H1 (cell line): ENCODE results near the gene RAMP3. TPM values are rescaled to one million over a fixed set of nuclear protein-coding genes. Genes with fewer than 3 reads are reported as not detected.

Experiments used
- CTCF ChIA-PET: fragments of 300-600 bp; sonication (Branson Sonifier 250); formaldehyde crosslinking; loops from one replicate; lab custom pipeline; 2021; ENCODE audit not compliant: partially characterized antibody; lab: Charles Lee
- POLR2A ChIA-PET: fragments of 300-600 bp; sonication (Branson Sonifier 250); formaldehyde crosslinking; loops from one replicate; lab custom pipeline; 2021; ENCODE audit warnings: inconsistent platforms; ENCODE audit not compliant: partially characterized antibody; lab: Charles Lee
- DNase-seq, 2 experiments: peaks; one replicate each; pipeline versions ENCODE4 v3.0.0 to v3.0.0-alpha.2; 2010 to 2022; ENCODE audit warnings: low spot score in 2 of 2, low read depth in 1 of 2, mixed read lengths in 1 of 2
- FAIRE-seq: peaks from 2 replicates; lab custom pipeline; 2011; peaks lifted over from hg19 to GRCh38; lab: Jason Lieb, UNC
- H2AFZ ChIP-seq: 2 replicates; pipeline ENCODE4 v1.8.1; 2012; ENCODE audit warnings: low read length, inconsistent platforms
- H2AK5ac ChIP-seq: 2 replicates; pipeline ENCODE4 v1.6.1; 2013; ENCODE audit warnings: low read depth, low read length
- H2BK120ac ChIP-seq: replicated peaks from 2 replicates; pipeline ENCODE3; 2013; ENCODE audit warnings: low read depth, low read length, inconsistent platforms
- H2BK12ac ChIP-seq: 2 replicates; pipeline ENCODE4 v1.6.1; 2013; ENCODE audit warnings: low read depth, low read length
- H2BK15ac ChIP-seq: 2 replicates; pipeline ENCODE4 v1.6.1; 2013; ENCODE audit warnings: low read length
- H2BK20ac ChIP-seq: 2 replicates; pipeline ENCODE4 v1.6.1; 2013; ENCODE audit warnings: low read length
- H2BK5ac ChIP-seq: 2 replicates; pipeline ENCODE4 v1.6.1; 2013; ENCODE audit warnings: low read depth, low read length
- H3K14ac ChIP-seq: 2 replicates; pipeline ENCODE4 v1.6.1; 2013; ENCODE audit warnings: inconsistent platforms; ENCODE audit not compliant: insufficient read length
- H3K18ac ChIP-seq: 2 replicates; pipeline ENCODE4 v1.6.1; 2013; ENCODE audit warnings: low read length; ENCODE audit errors: extremely low read depth
- H3K23ac ChIP-seq: 2 replicates; pipeline ENCODE4 v1.6.1; 2013; ENCODE audit warnings: inconsistent platforms; ENCODE audit not compliant: insufficient read length
- H3K23me2 ChIP-seq: 2 replicates; pipeline ENCODE4 v1.6.1; 2013; ENCODE audit warnings: low read depth, low read length
- H3K27ac ChIP-seq: 2 replicates; pipeline ENCODE4 v1.6.1; 2011; ENCODE audit warnings: low read depth, low read length, inconsistent platforms
- H3K27me3 ChIP-seq, 4 experiments: replicated peaks in 1 of 4; 1 replicate in 1 of 4; 2 replicates in 3 of 4; pipeline versions ENCODE4 v1.6.1 to v1.8.1; 2011 to 2013; ENCODE audit warnings: low read length in 3 of 4, mild to moderate bottlenecking in 3 of 4, inconsistent platforms in 2 of 4, mixed read lengths in 2 of 4, moderate library complexity in 1 of 4; ENCODE audit not compliant: control insufficient read depth in 3 of 4, insufficient read depth in 3 of 4; ENCODE audit errors: extremely low read depth in 1 of 4
- H3K36me3 ChIP-seq, 4 experiments: 2 replicates each; pipeline versions ENCODE4 v1.6.1 to v1.8.1; 2011 to 2013; ENCODE audit warnings: mild to moderate bottlenecking in 4 of 4, low read length in 3 of 4, moderate library complexity in 2 of 4, control low read depth in 1 of 4, inconsistent platforms in 1 of 4; ENCODE audit not compliant: insufficient read depth in 4 of 4, control insufficient read depth in 2 of 4
- H3K4ac ChIP-seq: replicated peaks from 2 replicates; pipeline ENCODE3; 2013; ENCODE audit warnings: low read length, low read depth, mixed read lengths, inconsistent platforms; ENCODE audit not compliant: insufficient read length
- H3K4me1 ChIP-seq, 4 experiments: replicated peaks in 1 of 4; 1 replicate in 1 of 4; 2 replicates in 3 of 4; pipeline versions ENCODE4 v1.6.1 to v1.8.1; 2011 to 2013; ENCODE audit warnings: low read length in 3 of 4, inconsistent platforms in 2 of 4, mixed read lengths in 1 of 4; ENCODE audit not compliant: insufficient read depth in 4 of 4, control insufficient read depth in 3 of 4
- H3K4me2 ChIP-seq, 2 experiments: 2 replicates each; pipeline versions ENCODE4 v1.6.1 to v1.8.1; 2011 to 2013; ENCODE audit warnings: low read depth in 2 of 2, low read length in 2 of 2, control low read depth in 1 of 2, inconsistent platforms in 1 of 2, mild to moderate bottlenecking in 1 of 2; ENCODE audit not compliant: insufficient read depth in 1 of 2
- H3K4me3 ChIP-seq, 4 experiments: fragments of 200-600, 300-600 bp in 1 of 4; sonication (generic), shearing (Covaris generic), sonication (Bioruptor Twin) in 1 of 4; 2 replicates each; pipeline versions ENCODE4 v1.5.1 to v1.8.1; 2011 to 2016; ENCODE audit warnings: low read length in 4 of 4, low read depth in 3 of 4, control low read depth in 2 of 4, inconsistent platforms in 2 of 4, mild to moderate bottlenecking in 2 of 4, mixed read lengths in 1 of 4, moderate library complexity in 1 of 4; ENCODE audit not compliant: insufficient read depth in 2 of 4; ENCODE audit errors: extremely low read depth in 1 of 4
- H3K56ac ChIP-seq: replicated peaks from 2 replicates; pipeline ENCODE3; 2013; ENCODE audit warnings: low read depth, mild to moderate bottlenecking, mixed read lengths, low read length, inconsistent platforms; ENCODE audit not compliant: insufficient read length
- H3K79me1 ChIP-seq: 2 replicates; pipeline ENCODE4 v1.6.1; 2013; ENCODE audit warnings: low read depth, low read length, control low read depth
- H3K79me2 ChIP-seq, 2 experiments: 2 replicates each; pipeline versions ENCODE4 v1.6.1 to v1.8.1; 2012 to 2013; ENCODE audit warnings: low read length in 2 of 2, mild to moderate bottlenecking in 2 of 2, inconsistent platforms in 1 of 2; ENCODE audit not compliant: insufficient read depth in 2 of 2, control insufficient read depth in 1 of 2
- H3K9ac ChIP-seq, 4 experiments: replicated peaks in 1 of 4; 1 replicate in 1 of 4; 2 replicates in 3 of 4; pipeline versions ENCODE4 v1.6.1 to v1.8.1; 2011 to 2013; ENCODE audit warnings: low read depth in 3 of 4, low read length in 3 of 4, control low read depth in 2 of 4, mild to moderate bottlenecking in 2 of 4, moderate library complexity in 2 of 4, inconsistent platforms in 1 of 4; ENCODE audit errors: extremely low read depth in 1 of 4
- H3K9me3 ChIP-seq, 2 experiments: 2 replicates each; pipeline versions ENCODE4 v1.6.1 to v1.8.1; 2012 to 2013; ENCODE audit warnings: mild to moderate bottlenecking in 2 of 2, moderate library complexity in 2 of 2, control low read depth in 1 of 2, inconsistent platforms in 1 of 2, low read depth in 1 of 2, low read length in 1 of 2, mixed read lengths in 1 of 2; ENCODE audit not compliant: insufficient read depth in 2 of 2
- H4K20me1 ChIP-seq, 2 experiments: replicated peaks in 1 of 2; 2 replicates each; pipeline versions ENCODE3 to v1.8.1; 2011 to 2013; ENCODE audit warnings: inconsistent platforms in 2 of 2, low read length in 2 of 2, mild to moderate bottlenecking in 1 of 2; ENCODE audit not compliant: insufficient read depth in 2 of 2, control insufficient read depth in 1 of 2
- H4K5ac ChIP-seq: 2 replicates; pipeline ENCODE4 v1.6.1; 2013; ENCODE audit warnings: low read length, low read depth, mixed read lengths, inconsistent platforms; ENCODE audit not compliant: insufficient read length
- H4K8ac ChIP-seq: 2 replicates; pipeline ENCODE4 v1.8.0; 2013; ENCODE audit warnings: mild to moderate bottlenecking, moderate library complexity, low read length, inconsistent platforms; ENCODE audit not compliant: insufficient read depth; ENCODE audit errors: extremely low read depth
- H4K91ac ChIP-seq: replicated peaks from 2 replicates; pipeline ENCODE3; 2013; ENCODE audit warnings: low read length, mixed read lengths, inconsistent platforms; ENCODE audit not compliant: insufficient read length
- ATF2 ChIP-seq: IDR thresholded peaks from 2 replicates; pipeline ENCODE4 v1.6.1; 2012; ENCODE audit warnings: low read length, inconsistent platforms
- CBX8 ChIP-seq: fragments of 300-800, 300-1000 bp; sonication (generic); IDR thresholded peaks from 2 replicates; pipeline ENCODE4 v1.7.1; 2016; ENCODE audit warnings: low read depth, low read length, borderline replicate concordance
- CEBPB ChIP-seq: IDR thresholded peaks from 2 replicates; pipeline ENCODE4 v1.6.1; 2012; ENCODE audit warnings: low read depth, low read length
- EZH2 ChIP-seq: fragments of 200-600 bp; sonication (generic); IDR thresholded peaks from 2 replicates; pipeline ENCODE4 v1.7.1; 2012; ENCODE audit warnings: low read depth, mild to moderate bottlenecking, moderate library complexity, low read length, inconsistent platforms; ENCODE audit not compliant: severe bottlenecking
- HDAC6 ChIP-seq: IDR thresholded peaks from one replicate; pipeline ENCODE4 v1.7.1; 2012; ENCODE audit warnings: low read depth, mild to moderate bottlenecking, inconsistent platforms, low read length, moderate library complexity
- KDM4A ChIP-seq: IDR thresholded peaks from one replicate; pipeline ENCODE4 v1.7.1; 2012; ENCODE audit warnings: low read depth, mild to moderate bottlenecking, moderate library complexity, low read length, inconsistent platforms; ENCODE audit not compliant: severe bottlenecking
- KDM5A ChIP-seq: fragments of 200-600 bp; IDR thresholded peaks from 2 replicates; pipeline ENCODE4 v1.7.1; 2012; ENCODE audit warnings: mild to moderate bottlenecking, low read length, inconsistent platforms, mixed read lengths
- PHF8 ChIP-seq: fragments of 200-600 bp; sonication (generic); conservative IDR thresholded peaks from 2 replicates; pipeline ENCODE4 v1.7.1; 2012; ENCODE audit warnings: low read depth, mild to moderate bottlenecking, inconsistent platforms, low read length, moderate library complexity
- POLR2AphosphoS5 ChIP-seq: IDR thresholded peaks from 2 replicates; pipeline ENCODE4 v1.6.1; 2011; ENCODE audit warnings: low read depth, low read length
- RBBP5 ChIP-seq: IDR thresholded peaks from 2 replicates; pipeline ENCODE4 v1.7.1; 2012; ENCODE audit warnings: low read depth, mild to moderate bottlenecking, inconsistent platforms, low read length, moderate library complexity, borderline replicate concordance
- WGBS, 2 experiments: shearing (Covaris generic) in 1 of 2; methylation state at CpG; one replicate each; pipeline versions ENCODE4 v1.1.6 to v1.1.7; 2013 to 2015; ENCODE audit warnings: low lambda C conversion rate in 2 of 2, mixed read lengths in 2 of 2, inconsistent platforms in 1 of 2, low coverage in 1 of 2, missing lambda C conversion rate in 1 of 2; ENCODE audit not compliant: insufficient replicate concordance in 2 of 2, insufficient coverage in 1 of 2, insufficient read length in 1 of 2; ENCODE audit errors: extremely low coverage in 1 of 2, missing lambda C conversion rate in 1 of 2; 5-methylcytosine and 5-hydroxymethylcytosine counted together
- polyA plus RNA-seq, 7 experiments: library from polyadenylated mRNA; depleted of rRNA in 3 of 7; stranded (reverse) in 5 of 7; unstranded in 2 of 7; fragments of >200 nt in 5 of 7; fragments of 200-250 nt in 2 of 7; gene quantifications; 1 replicate in 5 of 7; 2 replicates in 1 of 7; 4 replicates in 1 of 7; pipeline versions ENCODE4 v1.2.1 to v1.2.3, GENCODE V29; 2011 to 2013; ENCODE audit warnings: missing spikeins in 2 of 7, mixed read lengths in 2 of 7
- total RNA-seq: library from RNA; stranded (reverse); fragmentation: NEBNext Ultra II Directional; extraction: Animal tissue kit (Norgen Biotek cat#: 25700); gene quantifications from 2 replicates; pipeline ENCODE4 v1.2.1, GENCODE V29; 2021

RAMP3 gene
- total and polyA plus RNA-seq, 2 of the 8 experiments (the other 6 are each of a cell fraction or from before 2014, with no cell fraction given) = 0.88 to 0.98 TPM

GRCh38 chr7:45151131-45151684, 6.4 kb upstream of the RAMP3 start:
- no peak overlapping the region for H3K4me2 ChIP-seq
- H3K4me3 ChIP-seq = no peak overlapping the region
- DNase-seq (no peak), FAIRE-seq (no peak)
- H2AFZ ChIP-seq = no peak overlapping the region
- no peak overlapping the region for H4K5ac ChIP-seq
- H2BK15ac ChIP-seq = no peak overlapping the region
- no peaks in the 10 kb centered on the region for H3K36me3 ChIP-seq
- H2AK5ac ChIP-seq = no peak overlapping the region
- POLR2A ChIA-PET = interaction anchor here (0.9 kb wide), 1 partner anchor 39 kb away, joined by 3 read pairs; the partner anchor contains the start of gene TBRG4
- H3K56ac ChIP-seq = no peak overlapping the region
- no peak overlapping the region for H2BK120ac ChIP-seq
- no peak overlapping the region for H3K27ac ChIP-seq
- H3K9me3 ChIP-seq = no peaks in the 10 kb centered on the region
- H4K91ac ChIP-seq = no peak overlapping the region
- peaks cover 0 to 3% of the 10 kb centered on the region in 2 experiments for H4K20me1 ChIP-seq
- H3K9ac ChIP-seq = no peak overlapping the region
- H4K8ac ChIP-seq = no peak overlapping the region
- H3K27me3 ChIP-seq = no peaks in the 10 kb centered on the region
- H2BK12ac ChIP-seq = no peak overlapping the region
- TF ChIP-seq KDM4A (no peak), KDM5A (no peak), CEBPB (no peak), RBBP5 (no peak), CBX8 (no peak), HDAC6 (no peak), PHF8 (no peak), ATF2 (no peak), POLR2AphosphoS5 (no peak), EZH2 (no peak)
- TF ChIP-seq, all 59 proteins: peak for 0
- H3K18ac ChIP-seq = no peak overlapping the region
- no peak overlapping the region for H3K14ac ChIP-seq
- H2BK20ac ChIP-seq = no peak overlapping the region
- H3K23me2 ChIP-seq = no peaks in the 10 kb centered on the region
- no peak overlapping the region for H2BK5ac ChIP-seq
- no peak overlapping the region for H3K4ac ChIP-seq
- no peaks in the 10 kb centered on the region; a peak in 2 of 7 replicates for H3K4me1 ChIP-seq
- CTCF ChIA-PET = interaction anchor here (1.0 to 1.9 kb wide), 6 partner anchors 64 to 120 kb away, joined by 3 to 7 read pairs (median 3); no protein-coding TSS in a partner anchor
- no peaks in the 10 kb centered on the region for H3K79me1 ChIP-seq
- H3K23ac ChIP-seq = no peak overlapping the region
- 85% methylated on average over 9 of the region's 9 CpGs; no CpG with 5 or more reads in 1 of the 2 experiments for WGBS, 2 experiments
- H3K79me2 ChIP-seq = no peaks in the 10 kb centered on the region
